Cardiac muscle cell (in vitro differentiated cells and primary cell): ENCODE results near the gene SEC61A2. TPM values are rescaled to one million over a fixed set of nuclear protein-coding genes. Genes with fewer than 3 reads are reported as not detected.

Experiments
- DNase-seq, 2 donors: peaks; one replicate each; pipeline versions ENCODE4 v3.0.0 to v3.0.0-alpha.2; 2010 to 2017; ENCODE audit warnings: low read depth in 1 of 2, low spot score in 1 of 2
- H3K27ac ChIP-seq: fragments of 200-600 bp; sonication (generic); 2 replicates; pipeline ENCODE4 v1.5.1; 2016
- H3K27me3 ChIP-seq: fragments of 200-600 bp; sonication (generic); 2 replicates; pipeline ENCODE4 v1.6.0; 2016; ENCODE audit warnings: control low read depth
- H3K36me3 ChIP-seq: fragments of 200-600 bp; sonication (generic); 2 replicates; pipeline ENCODE4 v1.5.1; 2016; ENCODE audit warnings: control low read depth
- H3K4me1 ChIP-seq: fragments of 200-600 bp; sonication (generic); 2 replicates; pipeline ENCODE4 v1.8.1; 2017; ENCODE audit warnings: low read depth, mild to moderate bottlenecking, mixed run types
- H3K4me3 ChIP-seq: fragments of 200-600 bp; sonication (generic); 2 replicates; pipeline ENCODE4 v1.5.1; 2016; ENCODE audit warnings: mild to moderate bottlenecking
- H3K9me3 ChIP-seq: fragments of 200-600 bp; sonication (generic); 2 replicates; pipeline ENCODE4 v1.5.1; 2017; ENCODE audit warnings: low read depth, mild to moderate bottlenecking, control low read depth
- polyA plus RNA-seq: library from polyadenylated mRNA; unstranded; fragments of >200 nt; fragmentation: Nextera tagmentation; extraction: Ambion mirVana; gene quantifications from 2 replicates; pipeline ENCODE4 v1.2.1, GENCODE V29; 2016
- total RNA-seq: library from RNA; depleted of rRNA; stranded (reverse); fragments of >200 nt; gene quantifications from 2 replicates; pipeline ENCODE4 v1.2.3, GENCODE V29; 2016
- TF ChIP-seq, protein P1 (sequence below): IDR thresholded peaks from 2 replicates; pipeline ENCODE4 v1.5.1; 2012; ENCODE audit warnings: low read depth, mild to moderate bottlenecking, low read length

Gene SEC61A2
- total and polyA plus RNA-seq, 2 experiments from 2014 or later: 28.1 to 48.4 TPM

DNA sequence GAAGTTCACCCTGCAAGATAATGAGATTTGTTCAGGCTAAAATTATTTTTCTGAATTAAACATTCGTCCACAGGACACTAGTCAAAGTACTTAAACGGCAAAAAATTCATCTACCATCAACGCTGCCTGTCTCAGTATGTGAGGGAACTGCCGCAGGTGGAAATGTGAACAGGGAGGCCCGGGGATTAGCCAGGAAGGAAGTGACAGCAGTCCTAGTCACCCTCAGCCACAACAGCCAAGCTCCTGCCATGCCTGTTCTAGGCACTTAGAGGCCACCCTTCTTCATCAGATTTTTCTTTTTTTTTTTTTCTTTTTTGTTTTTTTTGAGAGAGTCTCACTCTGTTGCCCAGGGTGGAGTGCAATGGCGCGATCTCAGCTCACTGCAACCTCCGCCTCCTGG lies 56.8 kb downstream of the SEC61A2 start:
- no peak overlapping the region for H3K27ac ChIP-seq
- no peaks in the 10 kb centered on the region for H3K9me3 ChIP-seq
- H3K4me1 ChIP-seq: no peaks in the 10 kb centered on the region
- no peak for DNase-seq
- H3K36me3 ChIP-seq: peaks cover 17% of the 10 kb centered on the region
- no peaks in the 10 kb centered on the region for H3K27me3 ChIP-seq
- TF ChIP-seq, protein P1, sequence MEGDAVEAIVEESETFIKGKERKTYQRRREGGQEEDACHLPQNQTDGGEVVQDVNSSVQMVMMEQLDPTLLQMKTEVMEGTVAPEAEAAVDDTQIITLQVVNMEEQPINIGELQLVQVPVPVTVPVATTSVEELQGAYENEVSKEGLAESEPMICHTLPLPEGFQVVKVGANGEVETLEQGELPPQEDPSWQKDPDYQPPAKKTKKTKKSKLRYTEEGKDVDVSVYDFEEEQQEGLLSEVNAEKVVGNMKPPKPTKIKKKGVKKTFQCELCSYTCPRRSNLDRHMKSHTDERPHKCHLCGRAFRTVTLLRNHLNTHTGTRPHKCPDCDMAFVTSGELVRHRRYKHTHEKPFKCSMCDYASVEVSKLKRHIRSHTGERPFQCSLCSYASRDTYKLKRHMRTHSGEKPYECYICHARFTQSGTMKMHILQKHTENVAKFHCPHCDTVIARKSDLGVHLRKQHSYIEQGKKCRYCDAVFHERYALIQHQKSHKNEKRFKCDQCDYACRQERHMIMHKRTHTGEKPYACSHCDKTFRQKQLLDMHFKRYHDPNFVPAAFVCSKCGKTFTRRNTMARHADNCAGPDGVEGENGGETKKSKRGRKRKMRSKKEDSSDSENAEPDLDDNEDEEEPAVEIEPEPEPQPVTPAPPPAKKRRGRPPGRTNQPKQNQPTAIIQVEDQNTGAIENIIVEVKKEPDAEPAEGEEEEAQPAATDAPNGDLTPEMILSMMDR: no peak
- no peak overlapping the region for H3K4me3 ChIP-seq

DNA sequence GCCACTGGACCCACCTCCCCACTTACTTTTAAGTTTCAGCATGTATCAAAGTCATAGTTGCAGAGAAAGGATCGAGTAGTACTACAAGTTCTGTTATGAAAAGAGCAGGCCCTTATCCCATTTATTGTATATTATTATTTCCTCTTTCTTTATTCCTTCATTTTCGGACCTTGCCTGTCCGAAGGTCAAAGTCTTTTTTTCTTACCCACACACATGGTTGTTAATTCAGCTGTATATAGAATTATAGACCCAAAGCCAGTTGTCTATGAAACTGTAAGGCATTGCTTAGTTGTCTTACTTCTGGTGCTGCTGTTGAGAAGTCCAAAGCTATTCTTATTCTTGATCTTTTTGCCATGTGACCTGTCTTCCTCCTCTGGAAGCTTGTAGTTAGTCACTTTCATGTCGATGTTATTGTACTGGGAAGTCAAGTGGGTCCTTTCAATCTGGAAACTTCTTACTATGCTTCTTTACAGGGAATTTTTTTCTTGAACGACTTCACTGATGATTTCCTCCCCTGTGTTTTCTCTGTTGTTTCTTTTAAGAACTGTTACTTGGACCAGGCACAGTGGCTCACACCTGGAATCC lies 57.9 kb downstream of the SEC61A2 start:
- peaks cover 14% of the 10 kb centered on the region for H3K36me3 ChIP-seq

DNA sequence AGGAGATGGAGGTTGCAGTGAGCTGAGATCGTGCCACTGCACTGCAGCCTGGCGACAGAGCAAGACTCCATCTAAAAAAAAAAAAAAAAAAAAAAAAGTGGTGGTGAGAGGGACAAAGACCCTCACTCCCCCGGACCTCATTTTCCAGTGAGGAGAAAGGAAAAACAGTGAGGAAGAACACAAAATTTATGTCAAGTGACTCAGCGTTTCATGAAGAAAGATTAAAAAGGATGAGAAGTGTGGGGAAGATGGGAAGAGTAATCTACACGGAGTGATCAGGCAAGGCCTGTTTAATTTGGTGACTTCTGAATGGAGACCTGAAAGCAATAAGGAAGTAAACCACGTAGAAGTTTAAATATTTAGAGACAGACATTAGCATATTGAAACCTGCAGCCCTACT lies 59.2 kb downstream of the SEC61A2 start:
- no peaks in the 10 kb centered on the region for H3K4me1 ChIP-seq
- H3K27me3 ChIP-seq: no peaks in the 10 kb centered on the region
- TF ChIP-seq, protein P1: no peak
- DNase-seq: no peak
- no peak overlapping the region for H3K4me3 ChIP-seq
- no peak overlapping the region for H3K27ac ChIP-seq
- H3K9me3 ChIP-seq: no peaks in the 10 kb centered on the region
- peaks cover 10% of the 10 kb centered on the region for H3K36me3 ChIP-seq

More for the DNA sequence above, 57.9 kb downstream of the SEC61A2 start:
- Histone ChIP-seq H3K27me3 (no peaks in the 10 kb centered on the region), H3K27ac (no peak overlapping the region), H3K4me1 (no peaks in the 10 kb centered on the region), H3K4me3 (no peak overlapping the region), H3K9me3 (no peaks in the 10 kb centered on the region)
- TF ChIP-seq, protein P1: no peak
- DNase-seq: no peak

DNA sequence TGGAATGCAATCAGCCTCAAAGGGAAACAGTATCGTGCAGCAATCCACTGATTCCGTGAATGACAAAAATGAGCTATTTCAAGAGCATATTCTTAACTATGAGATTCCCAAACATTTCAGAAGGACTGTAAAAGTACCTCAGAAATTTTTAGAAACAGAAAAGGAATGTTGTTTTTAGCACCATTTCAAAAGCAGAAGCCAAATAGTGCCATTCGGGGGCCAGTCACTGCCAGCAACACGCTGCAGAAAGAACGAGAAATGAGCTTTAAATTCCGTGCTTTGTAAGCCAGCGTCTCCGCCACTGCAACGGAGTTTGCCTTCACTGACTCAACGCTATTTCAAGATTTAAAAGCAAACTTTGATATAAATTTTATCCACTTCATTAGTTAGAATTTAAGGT lies 59.9 kb downstream of the SEC61A2 start:
- no peak overlapping the region for H3K27ac ChIP-seq
- TF ChIP-seq, protein P1: no peak
- peaks cover 4% of the 10 kb centered on the region for H3K4me1 ChIP-seq
- H3K27me3 ChIP-seq: no peaks in the 10 kb centered on the region
- no peak for DNase-seq
- no peak overlapping the region for H3K4me3 ChIP-seq
- no peaks in the 10 kb centered on the region for H3K9me3 ChIP-seq
- H3K36me3 ChIP-seq: peaks cover 5% of the 10 kb centered on the region

DNA sequence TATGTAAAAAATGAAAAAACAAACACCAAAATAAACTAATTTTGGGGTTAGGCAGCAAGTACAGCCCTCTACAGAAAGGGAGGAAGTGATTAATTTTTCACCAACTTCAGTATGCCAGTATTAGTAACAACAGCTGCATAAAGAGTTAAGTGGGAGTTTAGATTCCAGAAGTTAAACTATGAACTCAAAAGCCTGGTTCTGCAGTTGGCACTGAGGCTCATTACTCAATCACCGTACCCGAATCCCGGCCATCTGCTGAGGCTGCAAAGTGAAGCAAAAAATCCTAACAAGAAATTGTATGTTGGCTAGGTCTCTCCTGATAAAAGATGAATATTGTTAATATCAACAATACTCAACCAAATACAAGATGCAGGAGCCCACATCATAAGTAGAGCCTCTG lies 62.2 kb downstream of the SEC61A2 start:
- no peaks in the 10 kb centered on the region for H3K9me3 ChIP-seq
- H3K4me1 ChIP-seq: peaks cover 5% of the 10 kb centered on the region
- no peaks in the 10 kb centered on the region for H3K36me3 ChIP-seq
- DNase-seq: peak in 1 of 2 donors; percentile 33
- TF ChIP-seq, protein P1: no peak
- H3K27me3 ChIP-seq: no peaks in the 10 kb centered on the region
- no peak overlapping the region for H3K27ac ChIP-seq
- no peak overlapping the region for H3K4me3 ChIP-seq
